OCI-LY1 (cell line): ENCODE results near the gene CEP44.

Experiments used
- CTCF ChIP-seq: fragments of 200-600 bp; sonication (generic), shearing (Covaris generic); IDR thresholded peaks from 2 replicates; pipeline ENCODE4 v1.5.1; 2017; ENCODE audit warnings: mild to moderate bottlenecking, antibody characterized with exemption, low read length, moderate library complexity, mixed read lengths
- EZH2 ChIP-seq: fragments of 200-600 bp; sonication (generic), shearing (Covaris generic); IDR thresholded peaks from 2 replicates; pipeline ENCODE4 v1.8.0; 2017; ENCODE audit warnings: borderline replicate concordance, mixed run types, mild to moderate bottlenecking, antibody characterized with exemption, low read length, moderate library complexity, mixed read lengths

DNA sequence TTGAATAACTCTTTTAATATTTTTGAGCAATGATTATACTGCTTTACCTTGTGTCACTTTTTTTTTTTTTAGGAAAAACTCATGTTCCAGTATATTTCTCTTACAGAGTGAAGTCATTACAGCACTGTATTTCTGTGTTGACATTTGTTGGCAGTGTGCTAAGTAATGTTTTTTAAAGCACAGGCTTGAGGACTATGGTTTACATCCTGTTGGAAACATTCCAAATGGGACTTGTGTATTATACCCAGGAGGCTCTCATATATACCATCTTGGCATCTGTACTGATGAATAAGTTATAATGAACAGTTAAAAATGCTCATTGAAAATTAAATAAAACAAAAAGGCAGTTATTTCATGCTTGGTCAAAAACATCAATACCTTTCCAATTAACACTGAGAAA, 33.8 kb downstream of the CEP44 start:
- TF ChIP-seq CTCF (no peak), EZH2 (no peak)
